Raji (cell line): ENCODE measurements around the gene ZNF230.

Source experiments
- POLR2A ChIP-seq: IDR thresholded peaks from 2 replicates; pipeline ENCODE4 v1.6.1; 2011; ENCODE audit warnings: low read depth, low read length, control low read depth; ENCODE audit not compliant: insufficient read depth

The ZNF230 gene

GRCh38 chr19:44019498-44019897 is 16.7 kb downstream of the ZNF230 start:
- TF ChIP-seq POLR2A, result no peak

GRCh38 chr19:44021221-44021620 is 18.5 kb downstream of the ZNF230 start:
- TF ChIP-seq POLR2A, result no peak

GRCh38 chr19:44024900-44025216 is 22.1 kb downstream of the ZNF230 start:
- no peak for TF ChIP-seq POLR2A

DNA sequence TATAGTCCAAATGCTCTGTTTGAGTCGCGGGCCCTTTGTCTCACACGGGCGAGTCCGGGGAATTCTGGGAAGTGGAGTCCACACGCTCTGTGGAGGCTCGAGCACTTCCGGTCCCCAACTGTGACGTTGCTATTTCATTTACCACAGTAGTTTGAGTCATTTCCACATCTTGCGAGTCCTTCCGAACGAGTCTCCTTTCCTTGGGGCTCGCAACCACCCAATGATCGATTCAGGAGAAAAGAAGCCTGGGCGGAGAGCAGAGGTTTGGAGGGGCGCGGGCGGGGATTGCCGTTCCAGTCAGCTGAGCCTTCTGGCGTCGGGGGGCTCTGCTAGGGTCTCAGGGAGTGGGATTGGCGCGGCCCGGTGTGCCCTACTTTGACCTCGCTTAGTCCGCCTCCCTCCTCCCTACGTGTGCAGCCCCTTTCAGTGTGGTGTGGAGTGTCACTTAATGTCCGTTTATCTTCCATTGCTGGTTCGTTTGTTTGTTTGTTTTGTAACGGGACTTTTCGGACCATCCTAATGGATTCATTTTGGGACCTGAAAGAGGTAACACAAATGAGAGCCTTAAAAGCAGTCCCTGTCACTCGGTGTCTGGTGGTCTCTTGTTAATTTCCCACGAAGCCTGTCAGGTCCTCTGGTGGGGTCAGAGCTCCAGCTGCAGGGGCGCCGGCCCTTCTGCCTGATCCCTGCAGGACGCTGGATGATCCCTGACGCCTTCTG is 22.6 kb downstream of the ZNF230 start, which contains the start of gene ZNF222:
Gene ZNF222 (plus strand): TSS at position 163 of the 720 bp plus-strand sequence. CDS start 58 bp downstream, at position 221.
- no peak for TF ChIP-seq POLR2A

- no peak for TF ChIP-seq POLR2A
Measured at GRCh38 chr19:44026622-44027021, 23.9 kb downstream of the ZNF230 start.

- no peak for TF ChIP-seq POLR2A
Measured at GRCh38 chr19:44032001-44032610, 29.3 kb downstream of the ZNF230 start.

- TF ChIP-seq POLR2A, result no peak
Measured at GRCh38 chr19:44042147-44042546, 39.4 kb downstream of the ZNF230 start.

- TF ChIP-seq POLR2A, result no peak
Measured at GRCh38 chr19:44050740-44051649, 48.2 kb downstream of the ZNF230 start.

DNA sequence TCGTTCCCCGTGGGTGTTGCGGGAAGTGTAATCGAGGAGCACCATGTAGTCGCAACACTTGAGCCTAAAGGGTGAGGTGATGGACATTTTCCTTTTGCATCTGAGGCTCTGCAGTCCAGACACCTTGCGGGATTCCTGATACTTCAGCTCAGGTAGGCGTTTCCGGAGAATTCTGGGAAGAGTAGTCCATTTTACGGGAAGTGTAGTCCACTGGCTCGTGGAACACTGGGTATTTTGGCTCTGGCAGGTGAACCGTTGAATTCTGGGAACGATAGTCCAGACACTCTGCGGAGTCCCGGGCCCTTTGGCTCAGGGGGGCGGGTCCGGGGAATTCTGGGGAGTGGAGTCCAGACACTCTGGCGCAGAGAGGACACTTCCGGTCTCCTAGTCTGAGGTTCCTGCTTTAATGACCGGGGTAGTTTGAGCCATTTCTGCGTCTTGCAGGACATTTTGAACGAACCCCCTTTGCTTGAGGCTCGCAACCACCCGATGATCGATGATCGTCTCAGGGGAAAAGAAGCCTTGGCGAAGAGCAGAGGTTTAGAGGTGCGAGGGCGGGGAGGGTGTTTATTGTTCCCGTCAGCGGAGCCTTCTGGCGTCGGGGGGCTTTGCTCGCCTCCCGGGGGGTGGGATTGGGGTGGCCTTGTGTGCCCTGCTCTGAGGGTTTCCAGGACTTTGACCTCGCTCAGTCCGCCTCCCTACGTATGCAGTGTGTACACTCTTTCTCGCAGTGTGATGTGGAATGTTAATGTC is 49.1 kb downstream of the ZNF230 start, which contains the start of gene ZNF223:
Gene ZNF223 (plus strand): TSS at position 387 of the 753 bp plus-strand sequence. CDS start 3,141 bp downstream, outside the sequence.
- TF ChIP-seq POLR2A, result no peak

- TF ChIP-seq POLR2A, result no peak
Measured at GRCh38 chr19:44055870-44056269, 53.1 kb downstream of the ZNF230 start.

DNA sequence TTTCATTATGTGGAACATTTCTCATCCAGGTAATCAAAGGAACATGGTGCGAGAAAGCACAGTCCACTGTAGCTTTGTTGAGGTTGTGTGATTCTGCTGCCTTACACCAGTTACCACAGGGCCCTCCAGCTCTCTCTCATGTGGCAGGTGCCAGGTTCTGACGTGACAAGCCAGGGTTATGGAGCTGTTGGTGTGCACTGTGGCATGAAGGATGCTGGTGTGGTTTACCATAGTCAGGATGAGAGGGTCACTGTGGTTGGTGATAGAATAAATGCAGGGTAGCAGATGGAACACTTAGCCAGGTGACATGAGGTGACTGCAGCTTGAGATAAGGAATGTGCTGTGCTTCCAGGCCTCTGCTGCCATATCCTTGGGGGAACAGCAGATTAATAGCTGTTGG is 56.5 kb downstream of the ZNF230 start:
- no peak for TF ChIP-seq POLR2A

GRCh38 chr19:44061038-44061437 is 58.3 kb downstream of the ZNF230 start:
- no peak for TF ChIP-seq POLR2A
